ENCODE results near the gene LGMN.
A peak's percentile ranks its signal among the peaks of the same experiment; 100 is the strongest.

LGMN gene

DNA sequence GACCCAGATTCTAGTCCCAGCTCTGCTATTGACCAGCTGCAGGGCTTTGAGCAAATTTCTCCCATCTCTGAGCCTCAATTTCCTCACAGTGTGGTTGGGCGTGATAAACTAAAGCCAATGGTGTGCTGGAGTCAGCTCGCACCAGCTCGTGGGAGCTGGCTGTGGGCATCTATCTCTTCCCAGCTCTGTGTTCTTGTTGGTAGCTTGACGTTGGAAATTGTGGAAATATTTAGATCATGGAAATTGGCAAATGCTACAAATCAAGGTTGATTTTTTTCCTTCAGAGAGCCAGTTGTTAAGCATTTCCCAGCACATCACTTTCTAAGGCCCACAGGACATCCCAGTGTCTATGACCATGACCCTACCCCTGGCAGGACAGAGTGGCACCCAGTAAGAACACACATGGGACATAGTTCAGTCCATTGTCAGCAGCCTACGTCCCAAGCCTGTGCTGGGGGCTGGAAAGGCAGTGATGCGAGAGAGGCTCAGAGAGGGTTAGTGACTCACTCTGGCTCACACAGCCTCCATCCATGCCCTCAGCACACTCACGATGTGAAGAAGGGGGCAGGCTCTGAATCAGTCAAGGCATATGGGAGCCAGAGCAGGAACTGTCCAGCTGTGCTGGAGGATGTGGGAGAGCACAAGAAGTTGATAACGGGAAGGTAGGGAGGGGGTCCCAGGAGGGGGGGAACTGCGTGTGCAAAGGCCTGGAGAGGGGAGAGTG lies 77.6 kb downstream of the LGMN start:
- no peak for DNase-seq

DNA sequence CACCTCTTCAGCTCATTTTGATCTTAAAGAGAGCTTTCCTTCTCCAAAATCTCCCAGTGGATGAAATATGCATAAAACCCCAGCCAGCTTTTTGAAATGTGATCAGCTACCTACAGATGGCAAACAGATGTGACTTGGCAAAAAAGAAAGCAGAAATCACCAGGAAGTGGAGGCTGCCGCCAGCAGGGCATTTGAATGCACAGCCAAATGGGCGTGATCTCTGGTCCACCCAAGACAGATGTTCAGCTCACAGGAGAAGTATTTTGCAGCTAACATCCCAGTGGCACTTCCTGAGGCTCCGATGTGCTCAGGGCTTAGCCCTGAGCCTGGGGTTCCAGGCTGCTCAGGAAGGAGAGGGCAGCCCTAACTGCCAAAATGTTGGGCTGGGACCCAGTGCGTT lies 78.3 kb downstream of the LGMN start:
- DNase-seq: peak; percentile 29

DNA sequence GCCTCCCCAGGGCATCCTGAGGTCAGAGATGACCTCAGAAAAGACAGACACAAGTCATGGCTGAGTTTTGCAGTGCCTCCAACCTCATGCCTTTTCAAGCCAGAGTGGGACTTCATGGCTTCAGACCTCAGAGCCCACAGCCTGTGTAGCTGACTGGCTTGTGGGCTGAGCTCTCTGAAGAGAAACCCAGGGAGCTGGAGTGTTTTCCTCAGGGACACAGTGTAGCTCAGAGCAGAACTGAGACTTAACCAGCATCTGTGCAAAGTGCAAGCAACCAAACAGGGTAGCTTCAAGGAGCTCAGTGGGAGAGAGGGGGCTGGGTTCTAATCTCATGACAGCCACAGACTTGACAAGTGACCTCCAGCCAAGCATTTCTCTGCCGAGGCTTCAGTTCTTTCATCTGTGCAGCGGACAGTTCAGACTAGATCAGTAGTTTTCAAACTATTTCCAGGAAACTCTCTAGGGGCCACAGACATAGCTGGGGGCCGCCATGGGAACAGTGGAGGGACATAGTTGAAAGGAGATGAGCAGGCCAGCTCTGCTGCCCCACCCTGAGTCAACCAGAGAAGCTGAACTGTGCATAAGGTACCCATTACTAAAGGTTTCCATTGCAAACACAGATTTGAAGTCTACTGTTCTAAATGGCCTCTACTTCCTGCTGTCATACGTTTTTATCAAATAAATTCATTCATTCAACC lies 80.0 kb downstream of the LGMN start:
- DNase-seq: no peak

DNA sequence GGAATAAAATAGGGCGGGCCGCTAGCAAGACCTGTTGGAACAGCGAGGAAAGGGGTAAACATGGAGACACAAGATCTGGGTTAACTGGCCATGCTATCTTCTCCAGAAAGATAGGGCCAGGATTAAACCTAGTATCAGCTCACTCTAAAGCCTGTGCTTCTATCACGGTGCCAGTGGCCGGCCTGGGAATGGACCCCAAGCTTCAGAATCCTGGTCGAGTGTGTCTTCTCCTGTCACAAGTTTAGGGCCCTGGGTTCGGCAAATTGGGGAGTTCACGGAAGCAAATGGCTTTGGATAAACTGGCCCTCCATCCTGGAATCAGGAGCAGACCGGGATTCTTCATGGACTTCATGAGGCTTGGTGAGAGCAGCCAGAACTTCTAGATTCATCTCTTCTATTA lies 82.2 kb downstream of the LGMN start:
- no peak for DNase-seq

DNA sequence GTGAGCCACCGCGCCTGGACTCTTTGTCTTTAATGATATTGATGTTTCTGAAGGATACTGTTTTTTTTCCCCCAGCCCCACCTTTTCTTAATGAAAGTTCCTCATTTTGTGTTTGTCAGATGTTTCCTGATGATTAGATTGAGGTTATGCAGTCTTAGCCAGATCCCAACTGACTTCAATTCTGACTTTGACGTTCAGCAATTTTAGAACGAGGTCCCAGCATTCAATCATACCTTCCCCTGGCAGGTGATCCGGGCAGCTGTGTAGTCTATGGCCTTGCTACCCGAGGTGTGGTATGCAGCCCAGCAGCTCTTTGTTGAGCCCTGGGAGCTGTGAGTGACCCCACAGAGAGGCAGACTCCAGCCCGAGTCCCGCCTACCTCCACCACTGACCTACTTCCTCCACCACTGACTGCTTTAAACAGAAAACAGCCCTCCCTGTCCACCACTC lies 82.7 kb downstream of the LGMN start:
- no peak for DNase-seq

DNA sequence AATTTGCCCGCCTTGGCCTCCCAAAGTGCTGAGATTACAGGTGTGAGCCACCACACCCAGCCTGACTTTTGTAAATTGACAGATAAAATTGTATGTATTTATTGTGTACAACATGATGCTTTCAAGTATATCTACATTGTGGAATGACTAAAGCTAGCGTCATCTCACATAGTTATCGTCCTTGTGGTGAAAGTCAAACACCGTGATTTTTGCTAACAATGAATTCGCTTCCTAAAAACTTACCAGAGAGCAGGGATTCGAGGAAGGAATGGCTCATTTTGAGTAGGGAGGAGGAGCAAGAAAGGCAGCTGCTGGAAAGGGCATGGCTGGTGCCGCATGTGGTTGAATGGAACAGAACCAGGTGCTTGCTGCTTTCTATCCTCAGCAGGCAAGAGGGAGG lies 85.4 kb downstream of the LGMN start:
- no peak for DNase-seq

DNA sequence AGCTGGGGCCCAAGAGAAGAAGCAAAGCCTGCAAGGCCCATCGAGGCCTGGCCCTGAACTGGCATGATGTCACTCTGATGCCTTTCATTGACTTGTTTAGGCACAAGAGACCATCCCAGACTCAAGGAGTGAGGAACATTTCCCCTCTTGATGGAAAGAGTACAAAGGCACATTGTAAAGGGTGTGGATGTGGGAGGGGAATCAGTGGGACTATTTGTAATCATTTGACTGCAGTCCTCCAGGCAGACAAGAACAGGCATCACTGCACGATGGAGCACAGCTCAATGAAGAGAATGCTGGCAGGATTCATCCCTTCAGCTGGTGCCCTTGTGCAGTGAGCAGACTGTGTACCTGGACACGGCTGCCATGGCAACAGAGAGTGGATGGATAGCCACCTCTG lies 87.9 kb downstream of the LGMN start:
- DNase-seq: peak; percentile 17

DNA sequence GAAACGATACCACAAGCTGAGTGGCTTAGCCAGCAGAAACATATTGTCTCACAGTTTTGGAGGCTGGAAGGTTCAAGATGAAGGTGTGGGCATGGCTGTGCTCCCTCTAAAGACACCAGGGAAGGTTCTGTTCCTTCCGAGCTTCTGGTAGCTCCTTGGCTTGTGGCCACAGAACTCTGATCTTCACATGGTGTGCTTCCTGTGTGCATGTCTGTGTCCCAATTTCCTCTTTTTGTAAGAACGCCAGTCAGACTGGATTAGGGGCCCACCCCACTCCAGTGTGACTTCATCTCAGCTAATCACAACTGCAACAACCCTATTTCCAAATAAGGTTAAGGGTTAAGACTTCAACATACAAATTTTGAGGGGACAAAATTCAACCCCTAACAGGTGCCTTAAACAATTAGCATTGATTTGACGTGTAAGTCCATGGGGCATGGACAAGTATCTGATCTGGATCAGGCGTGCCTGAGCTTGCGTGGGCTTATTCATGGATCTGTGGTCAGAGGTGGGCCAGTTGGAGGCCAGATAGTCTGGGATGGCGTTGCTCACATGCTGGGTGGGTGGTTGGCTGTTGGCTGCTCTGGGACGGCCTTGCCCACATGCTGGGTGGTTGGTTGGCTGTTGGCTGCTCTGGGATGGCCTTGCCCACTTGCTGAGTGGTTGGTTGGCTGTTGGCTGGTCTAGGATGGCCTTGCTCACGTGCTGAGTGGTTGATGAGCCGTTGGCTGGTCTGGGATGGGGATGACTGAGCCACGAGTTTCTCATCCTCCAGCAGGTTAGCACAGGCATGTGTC lies 88.5 kb downstream of the LGMN start:
- no peak for DNase-seq

DNA sequence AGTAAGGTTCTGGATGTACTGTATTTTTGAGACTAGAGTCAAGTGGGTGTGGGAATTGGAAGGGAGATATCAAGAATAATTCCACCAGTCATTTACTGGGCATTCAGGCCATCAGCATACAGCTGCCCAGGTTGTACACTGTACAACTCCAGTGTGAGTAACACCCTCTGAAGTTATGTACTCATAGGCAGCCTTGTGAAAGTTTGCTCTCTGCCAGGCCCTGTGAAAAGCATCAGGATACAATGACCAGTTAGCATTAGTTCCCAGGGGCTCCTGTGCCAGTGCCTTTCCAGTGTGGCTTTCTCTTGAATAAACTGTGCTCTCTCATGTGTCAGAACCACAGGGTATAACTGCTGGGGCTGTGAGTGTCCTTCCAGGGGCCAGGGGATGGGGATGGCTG lies 89.7 kb downstream of the LGMN start:
- no peak for DNase-seq

DNA sequence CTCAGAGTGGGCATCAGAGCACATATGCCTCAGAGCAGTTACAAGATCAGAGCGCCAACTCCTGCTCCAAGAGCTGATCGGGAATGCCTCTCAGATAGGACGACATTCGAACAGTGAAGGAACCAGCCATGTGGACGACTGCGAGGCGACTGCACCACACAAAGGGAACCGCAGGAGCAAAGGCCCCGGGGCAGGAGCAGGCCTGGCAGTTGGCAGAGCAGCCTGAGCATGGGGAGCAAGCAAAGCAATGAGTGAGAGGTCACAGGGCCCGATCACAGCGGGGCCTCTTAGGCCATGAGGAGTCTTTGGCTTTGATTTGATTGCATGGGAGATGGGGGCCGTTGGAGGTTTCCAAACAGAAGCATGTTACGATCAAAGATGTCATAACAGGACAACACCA lies 90.3 kb downstream of the LGMN start:
- DNase-seq: no peak

DNA sequence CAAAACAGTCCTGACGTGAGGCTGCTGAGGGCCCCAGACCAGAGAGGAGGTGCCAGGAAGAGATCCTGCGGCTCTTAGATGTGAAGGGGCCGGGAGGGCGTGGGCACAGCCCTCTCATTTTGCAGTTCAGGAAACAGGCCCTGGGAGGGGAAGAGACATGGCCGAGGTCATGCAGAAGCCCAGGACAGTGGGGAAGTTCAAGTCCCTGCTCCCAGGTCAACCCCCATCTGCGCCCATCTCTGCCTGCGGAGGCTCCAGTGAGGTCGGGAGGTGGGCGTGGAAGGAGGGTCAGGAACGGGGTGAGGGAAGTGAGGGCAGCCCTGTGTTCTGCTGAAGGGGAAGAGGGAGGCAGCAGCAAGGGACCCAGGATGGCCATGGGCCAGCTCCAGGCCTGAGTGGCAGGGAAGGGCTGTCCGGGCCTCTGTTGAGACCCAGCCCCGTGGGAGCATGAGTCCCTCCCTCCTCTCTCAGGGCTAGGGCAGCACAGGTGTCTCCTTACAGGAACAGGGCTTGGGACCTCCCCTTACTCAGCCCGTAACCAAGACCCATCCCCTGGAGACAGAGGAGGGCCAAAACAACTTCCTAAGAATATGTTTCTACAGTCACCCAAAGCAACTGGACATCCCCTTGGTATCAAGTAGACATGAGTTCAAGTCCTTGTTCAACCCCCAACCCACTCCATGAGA lies 90.8 kb downstream of the LGMN start:
- no peak for DNase-seq

DNA sequence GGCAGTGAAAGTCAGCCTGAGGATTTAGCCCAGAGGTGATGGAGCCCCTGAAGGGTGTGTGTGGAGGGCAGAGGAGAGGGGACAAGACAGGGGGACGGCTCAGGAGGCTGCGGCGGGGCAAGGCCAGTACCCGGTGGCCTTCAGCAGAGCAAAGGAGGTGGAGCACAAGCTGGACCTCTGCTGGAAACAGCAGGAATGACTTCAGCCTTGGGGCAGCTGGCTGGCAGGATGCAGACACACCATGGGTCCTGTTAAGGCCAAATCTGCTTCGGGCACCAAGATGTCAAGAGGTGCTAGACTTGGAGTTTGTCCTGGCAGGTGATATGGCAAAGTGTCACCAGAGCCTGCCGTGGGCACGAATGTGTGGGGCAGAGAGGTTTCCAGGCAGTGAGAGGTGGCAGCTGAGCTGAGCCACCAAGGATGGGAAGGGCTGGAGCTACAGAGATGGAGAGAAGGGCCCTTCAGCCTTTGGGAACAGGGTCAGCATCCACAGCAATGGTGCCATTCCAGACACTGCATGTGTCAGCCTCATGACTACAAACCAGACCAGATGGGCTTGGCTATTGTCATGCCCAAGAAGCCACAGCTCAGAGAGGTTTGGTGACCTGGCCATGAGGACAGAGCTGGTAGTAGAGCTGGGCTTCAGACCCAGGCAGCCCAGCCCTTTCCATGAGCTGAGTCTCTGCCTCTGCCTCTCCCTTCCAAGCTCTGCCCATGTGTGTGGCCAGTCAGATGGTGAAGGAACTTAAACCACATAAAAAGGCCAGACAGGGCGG lies 91.9 kb downstream of the LGMN start:
- no peak for DNase-seq

DNA sequence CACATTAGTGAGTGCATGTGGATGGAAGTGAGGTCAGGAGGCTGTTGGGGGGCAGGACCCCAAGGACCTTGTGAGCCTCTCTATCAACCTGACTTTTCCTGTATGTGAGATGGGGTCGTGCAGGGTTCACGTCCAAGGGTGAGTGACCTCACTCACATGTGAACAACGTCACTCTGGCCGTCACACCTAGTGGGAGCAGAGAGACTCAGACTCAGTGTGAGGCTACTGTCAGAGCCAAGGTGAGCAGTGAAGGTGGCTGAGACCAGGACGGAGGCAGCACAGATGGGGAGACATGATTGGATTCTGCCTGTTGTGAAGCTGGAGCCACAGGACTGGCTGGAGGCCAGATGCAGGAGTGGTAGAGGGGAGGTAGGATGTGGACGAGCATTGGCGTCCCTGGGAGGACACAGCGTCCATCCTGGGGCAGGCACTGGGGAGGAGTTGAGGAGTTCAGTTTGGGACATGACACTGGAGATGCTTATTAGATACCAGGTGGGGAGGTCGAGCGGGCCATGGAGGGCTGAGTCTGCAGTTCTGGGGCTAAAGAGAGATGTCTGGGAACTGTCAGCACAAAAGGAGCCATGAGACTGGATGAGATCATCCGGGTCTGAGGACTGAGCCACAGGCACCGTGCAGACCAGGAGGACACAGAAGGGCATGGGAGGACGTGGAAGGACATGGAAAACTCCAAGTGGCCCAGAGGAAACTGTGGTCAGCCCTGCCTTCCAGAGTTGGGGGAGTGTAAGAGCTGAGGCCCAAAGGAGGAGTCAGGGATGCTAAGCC lies 92.8 kb downstream of the LGMN start:
- DNase-seq: no peak

DNA sequence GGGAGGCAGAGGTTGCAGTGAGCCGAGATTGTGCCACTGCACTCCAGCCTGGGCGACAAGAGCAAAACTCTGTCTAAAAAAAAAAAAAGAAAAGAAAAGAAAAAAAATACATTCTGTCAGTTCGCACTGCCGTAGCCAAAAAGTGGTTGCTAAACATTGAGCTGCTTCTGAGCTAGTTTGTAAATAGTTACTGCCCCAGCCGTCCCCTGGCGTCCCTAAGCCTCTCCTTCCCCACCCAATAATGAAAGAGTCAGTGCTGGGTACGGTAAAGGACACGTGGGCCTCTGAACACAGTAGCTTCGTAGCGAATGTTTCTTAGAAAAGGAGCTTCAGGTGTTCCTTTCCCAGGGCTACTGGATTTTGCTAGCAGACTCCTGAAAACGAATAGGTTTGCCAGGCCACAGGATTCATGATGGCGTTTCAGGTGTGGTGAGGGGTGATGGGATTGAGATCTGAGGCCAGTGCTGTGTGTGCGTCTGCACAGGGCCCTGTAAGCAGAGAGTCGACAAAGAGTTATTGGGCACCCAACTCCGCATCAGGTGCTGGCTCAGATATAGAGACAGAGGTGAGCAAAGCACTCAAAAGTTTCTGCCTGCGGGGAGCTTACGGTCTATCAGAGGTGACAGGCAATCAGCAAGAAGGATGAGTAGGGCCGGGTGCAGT lies 94.1 kb downstream of the LGMN start:
- no peak for DNase-seq
